Endothelial cell of umbilical vein (primary cell): Measurements from ENCODE around the gene NTN4. TPM values are rescaled to one million over a fixed set of nuclear protein-coding genes. Genes with fewer than 3 reads are reported as not detected.

Source experiments
- BruUV-seq: library from RNA; stranded (reverse); fragments of 400-500 nt; replicated peaks from 2 replicates; lab custom pipeline; 2021; lab: Mats Ljungman, UMichigan
- CTCF ChIA-PET: fragments of 300-600, 350-600 bp; sonication (Branson Sonifier 250); formaldehyde crosslinking; loops from one replicate; lab custom pipeline; 2021; ENCODE audit warnings: antibody characterized with exemption, inconsistent platforms; lab: Charles Lee
- POLR2A ChIA-PET: fragments of 300-600, 350-600 bp; sonication (Branson Sonifier 250); formaldehyde crosslinking; loops from one replicate; lab custom pipeline; 2021; ENCODE audit warnings: antibody characterized with exemption, inconsistent platforms; lab: Charles Lee
- DNase-seq: peaks from one replicate; pipeline ENCODE4 v3.0.0-alpha.2; 2011; ENCODE audit warnings: low read depth, low spot score
- FAIRE-seq: peaks from 2 replicates; lab custom pipeline; 2011; peaks lifted over from hg19 to GRCh38; lab: Jason Lieb, UNC
- H2AFZ ChIP-seq: 2 replicates; pipeline ENCODE4 v1.6.0; 2012; ENCODE audit warnings: low read depth, low read length, control low read depth, inconsistent platforms
- H3K27ac ChIP-seq: 2 replicates; pipeline ENCODE4 v1.5.1; 2011; ENCODE audit warnings: low read depth, mild to moderate bottlenecking, control low read depth, low read length, moderate library complexity; ENCODE audit not compliant: insufficient read depth
- H3K27me3 ChIP-seq, 2 experiments: 2 replicates each; pipeline versions ENCODE4 v1.6.0 to v1.6.1; 2011; ENCODE audit warnings: low read length in 2 of 2, mixed read lengths in 1 of 2; ENCODE audit not compliant: control insufficient read depth in 2 of 2, insufficient read depth in 2 of 2
- H3K36me3 ChIP-seq, 2 experiments: 2 replicates in 1 of 2; 3 replicates in 1 of 2; pipeline ENCODE4 v1.5.1; 2011; ENCODE audit warnings: low read length in 2 of 2, mild to moderate bottlenecking in 1 of 2, moderate library complexity in 1 of 2; ENCODE audit not compliant: control insufficient read depth in 2 of 2, insufficient read depth in 2 of 2; ENCODE audit errors: extremely low read depth in 1 of 2
- H3K4me1 ChIP-seq: 3 replicates; pipeline ENCODE4 v1.5.1; 2011; ENCODE audit warnings: mild to moderate bottlenecking, low read length; ENCODE audit not compliant: control insufficient read depth, insufficient read depth; ENCODE audit errors: extremely low read depth
- H3K4me2 ChIP-seq: 2 replicates; pipeline ENCODE4 v1.6.1; 2011; ENCODE audit warnings: low read length, control low read depth, mixed read lengths; ENCODE audit not compliant: insufficient read depth
- H3K4me3 ChIP-seq, 3 experiments: fragments of 200-600 bp in 1 of 3; sonication (generic), shearing (Covaris generic) in 1 of 3; replicated peaks in 1 of 3; 2 replicates each; pipeline ENCODE4 v1.5.1; 2011 to 2016; ENCODE audit warnings: control low read depth in 3 of 3, low read length in 3 of 3, mild to moderate bottlenecking in 2 of 3, inconsistent platforms in 1 of 3, low read depth in 1 of 3, moderate library complexity in 1 of 3; ENCODE audit not compliant: insufficient read depth in 1 of 3
- H3K79me2 ChIP-seq: 2 replicates; pipeline ENCODE4 v1.6.0; 2012; ENCODE audit warnings: low read length, inconsistent platforms; ENCODE audit not compliant: control insufficient read depth, insufficient read depth
- H3K9ac ChIP-seq: replicated peaks from 2 replicates; pipeline ENCODE3; 2011; ENCODE audit warnings: low read length, control low read depth; ENCODE audit not compliant: insufficient read depth; ENCODE audit errors: extremely low read depth
- H3K9me1 ChIP-seq: replicated peaks from 3 replicates; pipeline ENCODE4 v1.6.0; 2011; ENCODE audit warnings: mild to moderate bottlenecking, low read length; ENCODE audit not compliant: control insufficient read depth, insufficient read depth; ENCODE audit errors: extremely low read depth
- H3K9me3 ChIP-seq: replicated peaks from 2 replicates; pipeline ENCODE4 v1.5.1; 2012; ENCODE audit warnings: low read length, inconsistent platforms; ENCODE audit not compliant: control insufficient read depth, insufficient read depth
- H4K20me1 ChIP-seq: replicated peaks from 2 replicates; pipeline ENCODE3; 2011; ENCODE audit warnings: mild to moderate bottlenecking, low read length; ENCODE audit not compliant: control insufficient read depth, insufficient read depth; ENCODE audit errors: extremely low read depth
- EZH2 ChIP-seq: IDR thresholded peaks from 2 replicates; pipeline ENCODE4 v1.6.1; 2012; ENCODE audit warnings: borderline replicate concordance, low read depth, mild to moderate bottlenecking, moderate library complexity, low read length, inconsistent platforms; ENCODE audit not compliant: severe bottlenecking
- FOS ChIP-seq: IDR thresholded peaks from 2 replicates; pipeline ENCODE4 v1.6.1; 2011; ENCODE audit warnings: mild to moderate bottlenecking, low read length, moderate library complexity, borderline replicate concordance; ENCODE audit not compliant: insufficient read depth
- JUN ChIP-seq: IDR thresholded peaks from 2 replicates; pipeline ENCODE4 v1.6.1; 2011; ENCODE audit warnings: borderline replicate concordance, low read depth; ENCODE audit not compliant: insufficient read length, insufficient read depth
- dilution Hi-C: fragments of 300-500 bp; cut with MboI; formaldehyde crosslinking; loops from one replicate; pipeline ENCODE4 v1.15.0; 2019; ENCODE audit warnings: low sequenced_read_pairs; ENCODE audit not compliant: extremely low pct_ligation_motif_present
- intact Hi-C: fragments of 100-400 bp; cut with micrococcal nuclease; formaldehyde crosslinking; loops from one replicate; pipeline ENCODE4 v1.10.0; 2022
- polyA plus RNA-seq, 4 experiments: library from polyadenylated mRNA; depleted of rRNA in 3 of 4; stranded (reverse) in 3 of 4; unstranded in 1 of 4; fragments of >200 nt; gene quantifications; 2 replicates each; pipeline versions ENCODE4 v1.2.1 to v1.2.3, GENCODE V29; 2011 to 2012; ENCODE audit warnings: missing spikeins in 1 of 4
- total RNA-seq: library from RNA; stranded (reverse); gene quantifications from 2 replicates; pipeline ENCODE4 v1.2.3, GENCODE V29; 2021
- TF ChIP-seq, protein P1 (sequence below), 2 donors: IDR thresholded peaks; 1 replicate in 1 of 2; 2 replicates in 1 of 2; pipeline ENCODE4 v1.5.1; 2011; ENCODE audit warnings: low read length in 2 of 2, mild to moderate bottlenecking in 2 of 2, moderate library complexity in 2 of 2, control low read depth in 1 of 2, inconsistent platforms in 1 of 2, low read depth in 1 of 2; ENCODE audit not compliant: insufficient read depth in 1 of 2; ENCODE audit errors: extremely low read depth in 1 of 2

Gene NTN4
- total and polyA plus RNA-seq, 2 donors (not counting 3 experiments of a cell fraction or from before 2014, with no cell fraction given) = 120 to 317 TPM

DNA sequence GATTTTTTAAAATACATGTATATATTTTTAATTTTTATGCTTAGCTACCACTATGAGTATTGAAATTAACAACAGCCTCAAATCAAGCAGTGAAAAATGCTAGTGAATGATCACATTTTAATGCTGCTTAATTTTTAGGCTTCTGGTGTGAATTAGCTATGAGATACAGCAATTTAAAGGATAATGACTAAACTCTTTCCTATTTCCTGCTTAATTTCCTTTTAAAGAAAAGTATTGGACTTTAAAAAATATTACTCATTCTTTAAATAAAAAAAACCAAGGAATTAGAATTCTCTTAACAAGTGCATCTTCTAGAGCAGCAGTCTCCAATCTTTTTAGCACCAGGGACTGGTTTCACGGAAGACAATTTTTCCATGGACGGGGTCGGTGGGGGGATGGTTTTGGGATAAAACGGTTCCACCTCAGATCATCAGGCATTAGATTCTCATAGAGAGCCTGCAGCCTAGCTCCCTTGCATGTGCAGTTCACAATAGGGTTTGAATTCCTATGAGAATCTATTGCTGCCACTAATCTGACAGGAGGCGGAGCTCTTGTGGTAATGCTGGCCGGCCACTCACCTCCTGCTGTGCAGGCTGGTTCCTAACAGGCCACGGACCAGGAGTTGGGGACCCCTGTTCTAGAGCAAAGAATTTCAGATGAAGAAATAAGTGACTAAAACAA lies 18.6 kb upstream of the NTN4 start:
- ChIA-PET CTCF (interaction anchor here (0.7 to 5.1 kb wide), 9 partner anchors 11 to 234 kb away, joined by 3 to 39 read pairs (median 4); no protein-coding TSS in a partner anchor), POLR2A (interaction anchor here (0.6 to 1.1 kb wide), 2 partner anchors 40 to 232 kb away, joined by 3 read pairs; no protein-coding TSS in a partner anchor)
- Histone ChIP-seq H3K27ac (peak overlapping the region; percentile 46), H3K79me2 (no peaks in the 10 kb centered on the region), H4K20me1 (no peaks in the 10 kb centered on the region), H2AFZ (peak overlapping the region; percentile 34), H3K36me3 (no peaks in the 10 kb centered on the region), H3K9ac (no peak overlapping the region), H3K4me1 (peaks cover 29% of the 10 kb centered on the region), H3K9me3 (no peaks in the 10 kb centered on the region), H3K4me2 (peak overlapping the region; percentile 43), H3K27me3 (no peaks in the 10 kb centered on the region), H3K4me3 (no peak overlapping the region), H3K9me1 (no peaks in the 10 kb centered on the region)
- intact Hi-C loops = no loop called here
- dilution Hi-C loops = no loop called here
- FAIRE-seq (peak; percentile 88), DNase-seq (peak; percentile 58)
- no TSS peak for BruUV-seq
- TF ChIP-seq FOS (peak; percentile 25), JUN (peak; percentile 18)
- TF ChIP-seq, protein P1, sequence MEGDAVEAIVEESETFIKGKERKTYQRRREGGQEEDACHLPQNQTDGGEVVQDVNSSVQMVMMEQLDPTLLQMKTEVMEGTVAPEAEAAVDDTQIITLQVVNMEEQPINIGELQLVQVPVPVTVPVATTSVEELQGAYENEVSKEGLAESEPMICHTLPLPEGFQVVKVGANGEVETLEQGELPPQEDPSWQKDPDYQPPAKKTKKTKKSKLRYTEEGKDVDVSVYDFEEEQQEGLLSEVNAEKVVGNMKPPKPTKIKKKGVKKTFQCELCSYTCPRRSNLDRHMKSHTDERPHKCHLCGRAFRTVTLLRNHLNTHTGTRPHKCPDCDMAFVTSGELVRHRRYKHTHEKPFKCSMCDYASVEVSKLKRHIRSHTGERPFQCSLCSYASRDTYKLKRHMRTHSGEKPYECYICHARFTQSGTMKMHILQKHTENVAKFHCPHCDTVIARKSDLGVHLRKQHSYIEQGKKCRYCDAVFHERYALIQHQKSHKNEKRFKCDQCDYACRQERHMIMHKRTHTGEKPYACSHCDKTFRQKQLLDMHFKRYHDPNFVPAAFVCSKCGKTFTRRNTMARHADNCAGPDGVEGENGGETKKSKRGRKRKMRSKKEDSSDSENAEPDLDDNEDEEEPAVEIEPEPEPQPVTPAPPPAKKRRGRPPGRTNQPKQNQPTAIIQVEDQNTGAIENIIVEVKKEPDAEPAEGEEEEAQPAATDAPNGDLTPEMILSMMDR (IDR thresholded peaks at IDR 0.05; ENCODE audit: extremely low read depth in 1 of 2, insufficient read depth in 1 of 2, low read depth in 1 of 2, low read length in 2 of 2) = no peak

DNA sequence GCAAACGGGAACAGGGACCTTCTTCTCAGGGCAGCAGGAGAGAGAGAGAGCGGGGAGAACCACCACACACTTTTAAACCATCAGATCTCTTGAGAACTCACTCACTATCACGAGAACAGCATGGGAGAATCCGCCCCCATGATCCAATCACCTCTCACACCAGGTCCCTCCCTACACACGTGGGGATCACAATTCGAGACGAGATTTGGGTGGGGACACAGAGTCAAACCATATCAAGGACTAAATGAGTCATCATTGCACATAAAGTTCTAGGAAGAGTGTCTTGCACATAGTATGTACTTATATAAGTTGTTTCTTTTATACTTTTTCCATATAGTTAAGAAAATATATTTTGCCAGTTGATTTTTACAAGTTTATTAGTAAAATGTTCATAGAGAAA lies 17.6 kb upstream of the NTN4 start:
- no peak overlapping the region for H2AFZ ChIP-seq
- no peaks in the 10 kb centered on the region for H3K9me3 ChIP-seq
- TF ChIP-seq EZH2 (no peak), FOS (peak; percentile 43)

More for the DNA sequence above, 17.6 kb upstream of the NTN4 start:
- no peak overlapping the region for H3K9ac ChIP-seq
- intact Hi-C loops (no loop called here), dilution Hi-C loops (no loop called here)
- BruUV-seq = no TSS peak
- no peak for DNase-seq
- no peak overlapping the region for H3K4me3 ChIP-seq
- no peaks in the 10 kb centered on the region for H3K79me2 ChIP-seq
- H4K20me1 ChIP-seq = no peaks in the 10 kb centered on the region
- H3K4me2 ChIP-seq = no peak overlapping the region
- ChIA-PET POLR2A (no interaction called here), CTCF (interaction anchor here (0.9 to 5.1 kb wide), 5 partner anchors 10 to 233 kb away, joined by 3 to 39 read pairs (median 4); no protein-coding TSS in a partner anchor)
- H3K9me1 ChIP-seq = no peaks in the 10 kb centered on the region
- no peaks in the 10 kb centered on the region for H3K27me3 ChIP-seq
- FAIRE-seq = no peak
- no peaks in the 10 kb centered on the region for H3K36me3 ChIP-seq
- H3K27ac ChIP-seq = no peak overlapping the region
- H3K4me1 ChIP-seq = peaks cover 32% of the 10 kb centered on the region
